ENCODE results near the gene MYOM1.

The MYOM1 gene

DNA sequence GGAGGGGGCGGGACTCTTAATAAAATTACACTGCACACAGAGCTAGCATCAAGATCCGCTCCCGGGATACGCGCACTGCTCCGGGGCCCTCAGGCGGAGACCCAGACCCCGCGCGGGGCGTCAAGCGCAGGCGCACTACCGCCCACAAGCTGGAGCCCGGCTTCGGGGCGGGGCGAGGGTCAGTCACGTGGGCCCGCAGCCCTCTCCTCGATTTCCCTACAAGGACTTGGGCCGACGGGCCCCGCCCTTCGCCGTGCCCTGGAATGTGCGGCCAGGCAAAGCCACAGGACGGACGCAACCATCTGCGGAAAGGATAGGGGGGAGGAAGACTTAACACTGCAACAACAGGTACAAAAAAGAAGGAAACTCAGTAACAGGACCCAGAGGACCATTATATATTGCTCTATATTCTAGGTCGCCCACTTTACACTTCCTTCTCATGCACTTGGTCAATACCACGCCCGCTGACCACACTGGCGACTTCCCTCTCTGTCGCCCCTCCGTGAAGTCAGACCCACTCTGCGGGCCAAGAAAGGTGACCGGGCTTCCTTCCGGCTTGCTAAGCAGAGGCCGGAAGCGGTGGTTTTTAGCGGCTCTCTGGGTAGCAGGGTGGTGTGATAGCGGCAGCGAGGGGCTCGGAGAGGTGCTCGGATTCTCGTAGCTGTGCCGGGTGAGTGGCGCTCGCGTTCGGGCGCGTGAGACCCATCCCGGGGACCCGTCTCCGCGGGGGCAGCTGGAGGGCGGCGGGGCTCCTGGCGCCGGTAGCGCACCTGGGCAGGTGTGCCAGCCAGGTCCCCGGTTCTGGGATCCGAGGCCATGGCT is 27.7 kb upstream of the MYOM1 start, which contains the start of gene MYL12A:
TSS of gene MYL12A (plus strand) at position 562 of the 822 bp plus-strand sequence. CDS start 5,447 bp downstream, outside the sequence.
- peak within 1 kb of the TSS; percentile 93 for H2AK5ac ChIP-seq (ENCODE audit: low read length)
- peak within 1 kb of the TSS; percentile 98 for H3K27ac ChIP-seq (ENCODE audit: low read depth, low read length)
- H3K4me1 ChIP-seq (ENCODE audit: control insufficient read depth, low read depth, low read length) = peaks cover 2% of the 10 kb centered on the region
- H3K79me1 ChIP-seq (ENCODE audit: low read length) = peaks cover 1% of the 10 kb centered on the region
- H3K36me3 ChIP-seq (ENCODE audit: control insufficient read depth, insufficient read depth, low read length) = no peaks in the 10 kb centered on the region
- H2BK5ac ChIP-seq (ENCODE audit: low read length) = peak within 1 kb of the TSS; percentile 98
- H3K79me2 ChIP-seq (ENCODE audit: control insufficient read depth, insufficient read depth, low read length) = peaks cover 38% of the 10 kb centered on the region
- H3K4ac ChIP-seq (ENCODE audit: low read depth, low read length) = peak within 1 kb of the TSS; percentile 92
- peak within 1 kb of the TSS; percentile 100 for H3K9ac ChIP-seq (ENCODE audit: low read length)
- H3K18ac ChIP-seq (ENCODE audit: low read length) = peak within 1 kb of the TSS; percentile 97
- H4K5ac ChIP-seq (ENCODE audit: low read length) = no peak within 1 kb of the TSS
- H3K56ac ChIP-seq (ENCODE audit: low read length) = peak within 1 kb of the TSS; percentile 97
- H4K8ac ChIP-seq (ENCODE audit: low read depth, low read length) = peak within 1 kb of the TSS; percentile 78
- H3K4me2 ChIP-seq (ENCODE audit: low read length) = peak within 1 kb of the TSS; percentile 63
- H3K27me3 ChIP-seq (ENCODE audit: insufficient read depth, low read length, poor library complexity) = no peaks in the 10 kb centered on the region
- peak within 1 kb of the TSS; percentile 99 for H3K4me3 ChIP-seq (ENCODE audit: low read length)
- DNase-seq = peak; percentile 99
- H3K23ac ChIP-seq (ENCODE audit: low read length) = peak within 1 kb of the TSS; percentile 75
- peak within 1 kb of the TSS; percentile 75 for H2BK120ac ChIP-seq (ENCODE audit: low read depth, low read length)
- WGBS (ENCODE audit: extremely low coverage, insufficient coverage, low lambda C conversion rate) = no CpG with 5 or more reads among the region's 65 CpGs
- H2BK15ac ChIP-seq (replicated peaks; ENCODE audit: low read depth) = no peak within 1 kb of the TSS

DNA sequence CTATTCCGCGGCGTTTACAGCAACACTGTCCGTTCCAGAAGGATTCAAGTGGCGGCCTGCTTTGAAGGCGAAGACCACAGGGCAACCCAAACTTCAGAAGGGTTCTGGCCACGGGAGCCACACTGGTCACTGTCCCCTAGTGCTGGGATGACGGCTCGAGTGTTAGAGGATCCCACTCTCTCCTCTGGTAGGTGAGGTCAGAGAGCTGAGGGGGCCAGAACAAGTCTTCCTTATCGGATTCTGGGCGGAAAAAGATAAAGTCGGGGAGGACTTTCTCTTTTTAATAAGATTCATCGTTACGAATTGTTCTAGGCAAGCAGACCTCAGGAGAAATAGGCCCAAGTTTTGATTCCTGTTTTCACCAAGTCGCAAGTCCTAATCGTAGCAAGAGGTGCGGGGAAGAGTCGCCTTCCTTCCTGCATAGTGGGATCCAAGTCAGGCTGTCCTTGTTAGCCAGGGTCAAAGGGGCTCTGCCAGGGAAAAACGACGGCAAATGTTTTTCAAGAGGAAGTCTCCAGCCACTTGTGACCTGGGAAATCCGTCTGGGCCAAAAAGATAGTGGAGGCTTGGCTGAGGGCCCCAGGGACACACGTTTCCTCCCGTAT is 27.0 kb upstream of the MYOM1 start:
- Histone ChIP-seq H4K5ac (ENCODE audit: low read length) (no peak overlapping the region), H3K4me2 (ENCODE audit: low read length) (peak overlapping the region; percentile 62), H2BK5ac (ENCODE audit: low read length) (no peak overlapping the region), H3K27ac (ENCODE audit: low read depth, low read length) (peak overlapping the region; percentile 93), H3K4ac (ENCODE audit: low read depth, low read length) (peak overlapping the region; percentile 46), H3K4me3 (ENCODE audit: low read length) (peak overlapping the region; percentile 21), H3K23ac (ENCODE audit: low read length) (no peak overlapping the region), H2BK15ac (replicated peaks; ENCODE audit: low read depth) (no peak overlapping the region), H3K4me1 (ENCODE audit: control insufficient read depth, low read depth, low read length) (peaks cover 2% of the 10 kb centered on the region), H2BK120ac (ENCODE audit: low read depth, low read length) (no peak overlapping the region), H3K36me3 (ENCODE audit: control insufficient read depth, insufficient read depth, low read length) (no peaks in the 10 kb centered on the region), H3K9ac (ENCODE audit: low read length) (peak overlapping the region; percentile 77), H3K56ac (ENCODE audit: low read length) (peak overlapping the region; percentile 72), H3K18ac (ENCODE audit: low read length) (peak overlapping the region; percentile 55), H3K79me2 (ENCODE audit: control insufficient read depth, insufficient read depth, low read length) (peaks cover 34% of the 10 kb centered on the region), H4K8ac (ENCODE audit: low read depth, low read length) (peak overlapping the region; percentile 78), H3K79me1 (ENCODE audit: low read length) (peaks cover 1% of the 10 kb centered on the region), H2AK5ac (ENCODE audit: low read length) (no peak overlapping the region), H3K27me3 (ENCODE audit: insufficient read depth, low read length, poor library complexity) (no peaks in the 10 kb centered on the region)
- DNase-seq = no peak
- no CpG with 5 or more reads among the region's 23 CpGs for WGBS (ENCODE audit: extremely low coverage, insufficient coverage, low lambda C conversion rate)

DNA sequence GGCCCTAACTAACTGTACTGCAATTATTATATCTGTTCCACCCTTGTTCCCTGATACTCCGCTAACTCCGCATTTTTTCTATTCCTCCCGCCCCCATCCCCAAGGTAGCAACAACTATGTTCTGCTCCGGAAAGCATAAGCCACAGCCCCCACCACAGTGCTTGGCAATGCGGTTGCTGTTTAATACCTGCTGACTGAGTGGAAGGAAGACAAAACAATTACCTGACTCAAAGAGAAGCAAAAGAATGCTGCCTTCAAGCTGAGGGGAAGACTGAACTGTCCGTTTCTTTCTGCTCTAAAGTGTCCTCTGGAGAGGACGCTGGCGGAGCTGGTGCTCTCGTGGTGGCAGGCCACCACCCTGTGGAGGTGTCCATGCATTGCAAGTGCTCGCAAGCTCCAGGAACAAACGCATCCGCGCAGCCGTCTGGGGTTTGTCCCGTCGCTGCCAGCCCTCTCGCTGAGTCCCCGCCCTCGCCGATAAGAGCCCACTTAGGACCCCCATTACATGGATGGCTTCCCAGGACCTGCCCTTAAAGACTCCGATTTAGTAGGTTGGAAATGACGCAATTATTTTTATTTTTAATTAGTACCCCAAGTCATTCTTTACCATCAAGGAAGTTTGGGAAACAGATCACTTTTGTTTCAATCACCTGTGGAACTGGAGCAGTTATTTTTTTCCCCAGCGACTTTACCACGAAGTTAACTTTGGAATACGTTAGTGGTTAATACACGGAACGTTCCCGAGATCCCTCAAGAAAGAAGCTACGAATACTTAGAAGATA is 26.3 kb upstream of the MYOM1 start:
- H3K4me2 ChIP-seq (ENCODE audit: low read length) = peak overlapping the region; percentile 66
- H3K27ac ChIP-seq (ENCODE audit: low read depth, low read length) = no peak overlapping the region
- H2AK5ac ChIP-seq (ENCODE audit: low read length) = no peak overlapping the region
- H3K4me1 ChIP-seq (ENCODE audit: control insufficient read depth, low read depth, low read length) = peaks cover 2% of the 10 kb centered on the region
- no peak overlapping the region for H3K23ac ChIP-seq (ENCODE audit: low read length)
- H3K79me1 ChIP-seq (ENCODE audit: low read length) = no peaks in the 10 kb centered on the region
- no CpG with 5 or more reads among the region's 29 CpGs for WGBS (ENCODE audit: extremely low coverage, insufficient coverage, low lambda C conversion rate)
- H3K79me2 ChIP-seq (ENCODE audit: control insufficient read depth, insufficient read depth, low read length) = peaks cover 30% of the 10 kb centered on the region
- peak; percentile 95 for DNase-seq
- H3K4ac ChIP-seq (ENCODE audit: low read depth, low read length) = no peak overlapping the region
- H3K56ac ChIP-seq (ENCODE audit: low read length) = peak overlapping the region; percentile 80
- H4K8ac ChIP-seq (ENCODE audit: low read depth, low read length) = no peak overlapping the region
- peak overlapping the region; percentile 77 for H3K9ac ChIP-seq (ENCODE audit: low read length)
- no peak overlapping the region for H2BK15ac ChIP-seq (replicated peaks; ENCODE audit: low read depth)
- H3K36me3 ChIP-seq (ENCODE audit: control insufficient read depth, insufficient read depth, low read length) = no peaks in the 10 kb centered on the region
- no peak overlapping the region for H2BK5ac ChIP-seq (ENCODE audit: low read length)
- no peak overlapping the region for H2BK120ac ChIP-seq (ENCODE audit: low read depth, low read length)
- H3K4me3 ChIP-seq (ENCODE audit: low read length) = no peak overlapping the region
- H4K5ac ChIP-seq (ENCODE audit: low read length) = no peak overlapping the region
- no peak overlapping the region for H3K18ac ChIP-seq (ENCODE audit: low read length)
- no peaks in the 10 kb centered on the region for H3K27me3 ChIP-seq (ENCODE audit: insufficient read depth, low read length, poor library complexity)

DNA sequence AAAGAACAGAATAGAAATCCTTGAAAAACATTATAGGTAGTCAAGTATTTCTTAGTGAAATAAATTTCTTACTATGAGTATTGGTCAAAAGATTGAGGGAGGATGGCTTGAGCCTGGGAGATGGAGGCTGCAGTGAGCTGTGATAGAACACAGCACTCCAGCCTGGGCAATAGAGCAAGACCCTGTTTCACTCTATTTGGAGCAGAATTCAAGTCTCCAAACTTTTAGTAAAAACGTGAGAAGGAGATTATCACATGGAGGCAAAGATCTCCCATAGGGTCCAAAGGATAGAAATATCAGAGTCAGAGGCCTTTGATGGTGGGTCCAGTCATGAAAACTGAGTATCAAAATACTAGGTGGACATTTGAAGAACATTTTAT is 25.4 kb upstream of the MYOM1 start:
- no CpG with 5 or more reads among the region's 1 CpG for WGBS (ENCODE audit: extremely low coverage, insufficient coverage, low lambda C conversion rate)
- Histone ChIP-seq H3K27me3 (ENCODE audit: insufficient read depth, low read length, poor library complexity) (no peaks in the 10 kb centered on the region), H3K18ac (ENCODE audit: low read length) (no peak overlapping the region), H3K56ac (ENCODE audit: low read length) (no peak overlapping the region), H3K4me3 (ENCODE audit: low read length) (no peak overlapping the region), H3K79me1 (ENCODE audit: low read length) (no peaks in the 10 kb centered on the region), H3K36me3 (ENCODE audit: control insufficient read depth, insufficient read depth, low read length) (no peaks in the 10 kb centered on the region), H2BK5ac (ENCODE audit: low read length) (no peak overlapping the region), H2BK120ac (ENCODE audit: low read depth, low read length) (no peak overlapping the region), H3K79me2 (ENCODE audit: control insufficient read depth, insufficient read depth, low read length) (peaks cover 24% of the 10 kb centered on the region), H3K4me2 (ENCODE audit: low read length) (no peak overlapping the region), H4K8ac (ENCODE audit: low read depth, low read length) (no peak overlapping the region), H3K23ac (ENCODE audit: low read length) (no peak overlapping the region), H4K5ac (ENCODE audit: low read length) (no peak overlapping the region), H3K9ac (ENCODE audit: low read length) (no peak overlapping the region), H3K4me1 (ENCODE audit: control insufficient read depth, low read depth, low read length) (peaks cover 2% of the 10 kb centered on the region), H2AK5ac (ENCODE audit: low read length) (no peak overlapping the region), H2BK15ac (replicated peaks; ENCODE audit: low read depth) (no peak overlapping the region), H3K4ac (ENCODE audit: low read depth, low read length) (no peak overlapping the region), H3K27ac (ENCODE audit: low read depth, low read length) (no peak overlapping the region)
- no peak for DNase-seq

DNA sequence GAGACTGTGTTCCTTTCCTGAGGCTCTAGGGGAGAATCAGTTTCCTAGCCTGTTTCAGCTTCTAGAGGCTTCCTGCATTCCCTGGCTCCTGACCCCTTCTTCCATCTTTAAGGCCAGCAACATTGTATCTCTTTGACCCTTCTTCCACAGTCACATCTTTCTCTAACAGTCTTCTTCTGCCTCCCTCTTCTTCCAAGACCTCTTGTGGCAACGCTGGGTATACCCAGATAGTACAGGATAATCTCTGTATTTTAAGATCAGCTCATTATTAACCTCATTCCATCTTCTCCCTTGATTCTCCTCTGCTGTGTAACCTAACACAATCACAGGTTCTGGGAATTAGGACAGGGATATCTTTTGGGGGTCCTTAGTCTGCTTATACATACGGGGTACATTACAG is 19.0 kb upstream of the MYOM1 start:
- H3K23ac ChIP-seq (ENCODE audit: low read length) = no peak overlapping the region
- H2AK5ac ChIP-seq (ENCODE audit: low read length) = no peak overlapping the region
- H3K4me1 ChIP-seq (ENCODE audit: control insufficient read depth, low read depth, low read length) = no peaks in the 10 kb centered on the region
- no peak overlapping the region for H3K18ac ChIP-seq (ENCODE audit: low read length)
- no peak overlapping the region for H2BK5ac ChIP-seq (ENCODE audit: low read length)
- no peak overlapping the region for H4K8ac ChIP-seq (ENCODE audit: low read depth, low read length)
- no peaks in the 10 kb centered on the region for H3K27me3 ChIP-seq (ENCODE audit: insufficient read depth, low read length, poor library complexity)
- DNase-seq = no peak
- no CpG with 5 or more reads among the region's 2 CpGs for WGBS (ENCODE audit: extremely low coverage, insufficient coverage, low lambda C conversion rate)
- H3K4ac ChIP-seq (ENCODE audit: low read depth, low read length) = no peak overlapping the region
- H3K4me2 ChIP-seq (ENCODE audit: low read length) = no peak overlapping the region
- H3K56ac ChIP-seq (ENCODE audit: low read length) = no peak overlapping the region
- no peak overlapping the region for H2BK15ac ChIP-seq (replicated peaks; ENCODE audit: low read depth)
- H3K9ac ChIP-seq (ENCODE audit: low read length) = no peak overlapping the region
- H3K79me2 ChIP-seq (ENCODE audit: control insufficient read depth, insufficient read depth, low read length) = no peaks in the 10 kb centered on the region
- no peak overlapping the region for H3K27ac ChIP-seq (ENCODE audit: low read depth, low read length)
- H2BK120ac ChIP-seq (ENCODE audit: low read depth, low read length) = no peak overlapping the region
- no peak overlapping the region for H4K5ac ChIP-seq (ENCODE audit: low read length)
- H3K36me3 ChIP-seq (ENCODE audit: control insufficient read depth, insufficient read depth, low read length) = no peaks in the 10 kb centered on the region
- no peaks in the 10 kb centered on the region for H3K79me1 ChIP-seq (ENCODE audit: low read length)
- H3K4me3 ChIP-seq (ENCODE audit: low read length) = no peak overlapping the region

Measured in mesendoderm (in vitro differentiated cells).